ENCODE data around the gene MED13L.
A peak's percentile ranks its signal among the peaks of the same experiment; 100 is the strongest.

The MED13L gene

DNA sequence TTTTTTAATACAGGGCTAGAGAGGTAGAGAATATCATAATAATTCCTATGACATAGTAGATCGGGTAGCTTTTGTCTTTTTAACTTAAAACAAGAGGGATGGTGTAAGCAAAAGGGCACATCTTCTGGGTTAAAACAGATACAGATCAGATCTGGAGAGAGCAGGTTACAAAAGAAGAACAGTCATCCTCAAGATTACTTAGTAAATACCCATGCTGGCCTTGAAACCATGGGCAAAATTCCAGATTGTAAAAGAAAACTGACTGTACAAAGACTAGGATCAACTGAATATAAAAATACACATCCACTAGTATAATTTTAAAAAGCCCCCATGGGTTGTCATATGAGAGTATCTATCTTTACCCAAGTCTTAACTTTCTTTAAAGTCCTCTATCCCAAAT is 76.7 kb downstream of the MED13L start:
- H3K27ac ChIP-seq = peak overlapping the region; percentile 54
- TF ChIP-seq, protein P1, sequence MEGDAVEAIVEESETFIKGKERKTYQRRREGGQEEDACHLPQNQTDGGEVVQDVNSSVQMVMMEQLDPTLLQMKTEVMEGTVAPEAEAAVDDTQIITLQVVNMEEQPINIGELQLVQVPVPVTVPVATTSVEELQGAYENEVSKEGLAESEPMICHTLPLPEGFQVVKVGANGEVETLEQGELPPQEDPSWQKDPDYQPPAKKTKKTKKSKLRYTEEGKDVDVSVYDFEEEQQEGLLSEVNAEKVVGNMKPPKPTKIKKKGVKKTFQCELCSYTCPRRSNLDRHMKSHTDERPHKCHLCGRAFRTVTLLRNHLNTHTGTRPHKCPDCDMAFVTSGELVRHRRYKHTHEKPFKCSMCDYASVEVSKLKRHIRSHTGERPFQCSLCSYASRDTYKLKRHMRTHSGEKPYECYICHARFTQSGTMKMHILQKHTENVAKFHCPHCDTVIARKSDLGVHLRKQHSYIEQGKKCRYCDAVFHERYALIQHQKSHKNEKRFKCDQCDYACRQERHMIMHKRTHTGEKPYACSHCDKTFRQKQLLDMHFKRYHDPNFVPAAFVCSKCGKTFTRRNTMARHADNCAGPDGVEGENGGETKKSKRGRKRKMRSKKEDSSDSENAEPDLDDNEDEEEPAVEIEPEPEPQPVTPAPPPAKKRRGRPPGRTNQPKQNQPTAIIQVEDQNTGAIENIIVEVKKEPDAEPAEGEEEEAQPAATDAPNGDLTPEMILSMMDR (conservative IDR thresholded peaks at IDR 0.05) = no peak

DNA sequence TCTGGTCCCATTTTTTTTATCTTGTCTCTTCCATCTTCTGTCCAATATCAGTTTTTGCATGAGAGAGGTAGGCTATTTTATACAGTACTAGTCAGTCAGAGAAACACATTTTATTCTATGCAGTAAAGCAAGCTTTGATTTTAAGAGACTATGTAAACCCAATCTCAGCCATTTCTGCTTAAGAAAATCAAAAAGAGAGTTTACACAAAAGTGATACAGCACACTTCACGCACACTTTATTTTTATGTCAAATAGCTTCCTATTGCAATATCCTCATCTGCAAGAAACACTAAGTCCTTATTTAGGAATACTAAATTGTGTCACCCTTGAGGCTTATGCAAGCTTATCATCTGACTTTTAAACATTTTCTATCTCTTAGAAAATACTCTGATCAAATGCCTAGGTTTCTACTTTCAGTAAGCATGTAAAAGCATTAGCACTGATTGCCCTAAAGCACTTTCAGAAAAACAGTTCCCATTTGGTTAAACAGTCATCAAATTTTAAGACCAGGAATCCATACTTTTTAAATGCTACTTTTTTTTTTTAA is 78.3 kb downstream of the MED13L start:
- no peak overlapping the region for H3K27ac ChIP-seq
- TF ChIP-seq, protein P1 (conservative IDR thresholded peaks at IDR 0.05) = no peak

DNA sequence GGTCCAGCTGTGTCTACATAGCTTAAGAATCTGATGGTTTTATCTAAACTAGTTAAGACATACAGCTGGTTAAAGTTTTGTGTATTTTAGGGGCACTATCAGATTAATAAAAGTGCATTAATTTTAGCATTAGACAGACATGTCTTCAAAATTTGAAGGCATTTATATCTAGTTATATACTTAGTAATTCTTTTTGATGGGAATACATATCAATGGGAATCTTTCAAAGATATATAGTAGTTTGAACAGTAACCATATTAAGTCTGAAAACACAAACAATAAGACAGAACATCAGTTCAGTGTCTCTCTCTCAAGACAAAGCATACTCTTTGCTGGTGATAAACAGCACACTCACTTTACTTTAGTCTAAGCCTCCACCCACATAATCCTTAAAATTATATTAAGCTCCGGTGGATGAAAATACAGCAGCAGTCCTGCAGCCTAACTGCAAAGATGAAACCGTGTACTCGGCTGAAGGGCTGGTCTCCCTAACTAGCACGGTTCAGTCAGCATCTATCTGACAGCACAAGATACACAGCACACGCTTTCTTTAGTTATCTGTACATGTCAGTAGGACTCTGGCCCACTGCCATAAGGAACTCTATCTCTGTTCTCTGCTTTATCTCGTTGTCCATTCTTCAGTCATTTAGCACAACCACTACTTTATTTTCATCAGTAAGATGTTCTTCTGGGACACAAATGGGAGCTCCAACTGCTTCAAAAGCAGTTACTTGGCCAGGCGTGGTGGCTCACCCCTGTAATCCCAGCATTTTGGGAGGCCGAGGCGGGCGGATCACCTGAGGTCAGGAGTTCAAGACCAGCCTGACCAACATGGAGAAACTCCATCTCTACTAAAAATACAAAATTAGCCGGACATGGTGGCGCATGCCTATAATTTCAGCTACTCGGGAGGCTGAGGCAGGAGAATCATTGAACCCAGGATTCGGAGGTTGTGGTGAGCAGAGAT is 80.5 kb downstream of the MED13L start:
- TF ChIP-seq, protein P1 (conservative IDR thresholded peaks at IDR 0.05) = no peak
- peak overlapping the region; percentile 11; the same call in 1 of the 2 replicates for H3K27ac ChIP-seq

DNA sequence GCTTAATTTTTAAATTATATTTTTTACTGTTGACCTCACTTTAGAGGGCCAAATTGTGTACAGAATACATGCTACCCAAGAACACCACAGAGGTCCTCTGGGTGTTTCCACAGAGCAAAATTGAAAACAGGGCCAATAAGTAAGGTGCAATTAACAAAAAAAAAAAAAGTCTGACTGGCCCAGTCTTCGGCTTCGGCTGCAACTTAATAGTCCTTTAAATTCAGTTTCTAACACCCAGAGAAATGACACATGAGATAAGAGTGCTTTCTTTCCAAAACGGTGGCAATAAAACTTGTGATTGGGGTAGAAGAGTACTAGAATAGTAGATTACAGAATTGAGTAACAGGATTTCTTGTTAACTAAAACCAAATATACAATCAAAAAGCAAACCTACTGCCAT is 81.3 kb downstream of the MED13L start:
- H3K27ac ChIP-seq = peak overlapping the region; percentile 11; the same call in 1 of the 2 replicates
- TF ChIP-seq, protein P1 (conservative IDR thresholded peaks at IDR 0.05) = no peak

DNA sequence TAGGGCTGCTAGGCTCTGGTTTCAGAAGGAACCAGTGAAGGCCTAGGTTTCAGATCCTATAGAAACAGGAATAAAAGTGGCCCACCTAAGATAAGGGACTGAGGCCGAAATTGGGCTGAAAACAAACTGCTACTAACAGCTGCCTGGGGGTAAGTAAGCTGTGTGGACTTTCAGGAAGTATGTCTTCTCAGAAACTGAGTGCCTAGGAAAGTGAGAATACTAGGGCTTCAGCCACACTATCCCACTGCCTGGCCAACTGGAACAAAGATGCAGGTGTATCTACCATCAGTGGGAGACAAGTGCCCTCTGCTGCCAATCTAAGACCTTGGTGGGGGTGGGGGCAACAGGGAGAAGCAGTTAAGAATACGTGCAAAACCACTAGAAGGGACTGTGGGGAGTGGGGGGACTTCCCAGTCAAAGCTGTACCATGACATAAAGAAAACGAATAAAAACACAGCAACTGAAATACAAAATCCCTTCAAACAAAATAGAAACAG is 82.5 kb downstream of the MED13L start:
- no peak overlapping the region for H3K27ac ChIP-seq
- TF ChIP-seq, protein P1 (conservative IDR thresholded peaks at IDR 0.05) = no peak

DNA sequence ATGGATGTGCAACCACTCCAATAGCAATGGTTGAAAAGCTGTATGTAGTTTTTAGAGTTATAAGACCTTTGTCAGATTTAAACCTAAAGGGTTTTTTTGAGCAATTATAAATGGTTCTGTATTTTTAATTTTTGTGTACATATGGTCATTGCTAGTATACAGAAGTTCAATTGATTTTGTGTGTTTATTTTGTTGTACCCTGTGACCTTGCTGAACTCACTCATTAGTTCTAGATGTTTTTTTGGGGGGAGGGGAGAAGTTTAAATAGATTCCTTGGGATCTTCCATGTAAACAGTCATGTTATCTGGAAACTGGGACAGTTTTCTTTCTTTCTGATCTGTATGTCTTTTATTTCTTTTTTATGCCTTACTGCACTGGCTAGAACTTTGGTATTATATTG is 87.8 kb downstream of the MED13L start:
- TF ChIP-seq, protein P1 (conservative IDR thresholded peaks at IDR 0.05) = no peak
- no peak overlapping the region for H3K27ac ChIP-seq

DNA sequence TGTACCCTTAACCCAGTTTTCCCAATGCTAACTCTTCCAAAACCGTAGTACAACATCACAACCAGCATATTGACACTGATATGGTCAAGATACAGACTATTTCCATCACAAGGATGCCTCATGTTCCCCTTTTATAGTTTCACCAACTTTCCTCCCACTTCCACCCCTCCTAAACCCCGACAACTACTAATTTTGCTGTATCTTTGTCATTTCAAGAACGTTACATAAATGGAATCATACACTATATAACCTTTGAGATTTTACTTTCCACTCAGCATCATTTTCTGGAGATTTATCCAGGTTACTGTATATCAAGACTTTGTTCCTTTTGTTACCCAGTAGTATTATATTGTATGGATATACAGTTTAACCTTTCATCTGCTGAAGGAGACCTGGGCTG is 88.9 kb downstream of the MED13L start:
- TF ChIP-seq, protein P1 (conservative IDR thresholded peaks at IDR 0.05) = no peak
- no peak overlapping the region for H3K27ac ChIP-seq

Data from VCaP (cell line).